SW480 (cell line): Measurements from ENCODE around the gene TRAF7.
"Not testable (repeated sequence)": the region's sequence is repeated elsewhere in the genome, so short reads cannot be mapped to it uniquely, and the experiment has no call there.

Experiments used
- DNase-seq: peaks from one replicate; pipeline ENCODE4 v3.0.0-alpha.2; 2016; ENCODE audit warnings: low spot score

Gene TRAF7

DNA sequence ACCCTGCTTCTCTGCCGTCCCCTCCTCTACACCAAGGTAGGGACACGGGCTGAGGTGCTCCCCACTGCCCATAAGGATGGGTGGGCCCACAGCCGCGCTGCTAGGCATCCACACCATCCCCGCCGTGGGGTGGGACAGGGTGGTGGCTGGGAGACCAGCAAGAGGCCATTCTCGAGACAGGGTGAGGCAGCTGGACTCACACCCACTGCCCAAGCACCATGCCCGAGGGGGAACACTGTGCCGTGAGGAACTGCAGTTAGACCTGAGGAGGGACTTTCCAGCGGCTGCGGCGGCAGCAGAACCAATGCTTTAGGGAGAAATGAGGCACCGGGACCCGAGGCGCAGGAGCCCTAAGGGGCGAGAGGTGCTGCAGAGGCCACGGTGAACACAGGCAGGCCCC lies 33.2 kb upstream of the TRAF7 start:
- no peak for DNase-seq

- not testable (repeated sequence) for DNase-seq
Observed at GRCh38 chr16:2122934-2123683, 32.5 kb upstream of the TRAF7 start.

DNA sequence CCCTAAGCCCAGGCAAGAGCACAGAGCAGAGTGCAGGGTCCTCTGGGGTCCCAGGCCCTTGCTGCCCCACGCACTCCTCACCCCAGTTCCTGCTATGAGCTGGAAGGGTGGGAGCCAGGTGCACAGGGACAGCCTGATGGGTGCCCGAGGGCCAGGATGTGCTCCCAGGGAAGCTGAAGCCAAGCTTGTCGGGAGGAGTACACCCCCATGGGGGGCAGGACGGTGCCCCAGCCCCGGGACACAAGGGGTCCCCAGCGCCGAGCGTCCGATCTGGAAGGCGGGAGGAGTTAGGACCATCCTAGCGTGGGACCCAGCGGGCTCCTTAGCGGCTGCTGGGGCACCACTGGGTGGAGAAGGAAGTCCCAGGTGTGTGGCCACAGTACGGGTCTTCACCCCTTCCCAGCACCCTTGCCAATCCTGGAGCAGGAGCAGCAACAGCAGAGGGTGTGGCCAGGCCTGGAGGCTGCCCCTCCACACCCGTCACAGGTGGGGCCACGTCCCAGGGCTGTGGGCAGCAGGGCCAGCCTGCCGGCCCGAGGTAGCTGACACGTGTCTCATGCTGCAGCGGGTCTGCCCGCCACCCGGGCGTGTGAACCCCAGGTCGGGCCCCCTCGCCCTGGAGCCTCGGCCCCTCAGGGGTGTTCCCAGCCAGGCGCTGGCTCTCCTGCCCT lies 31.7 kb upstream of the TRAF7 start:
- not testable (repeated sequence) for DNase-seq

GRCh38 chr16:2124377-2124693 lies 31.2 kb upstream of the TRAF7 start:
- not testable (repeated sequence) for DNase-seq

DNA sequence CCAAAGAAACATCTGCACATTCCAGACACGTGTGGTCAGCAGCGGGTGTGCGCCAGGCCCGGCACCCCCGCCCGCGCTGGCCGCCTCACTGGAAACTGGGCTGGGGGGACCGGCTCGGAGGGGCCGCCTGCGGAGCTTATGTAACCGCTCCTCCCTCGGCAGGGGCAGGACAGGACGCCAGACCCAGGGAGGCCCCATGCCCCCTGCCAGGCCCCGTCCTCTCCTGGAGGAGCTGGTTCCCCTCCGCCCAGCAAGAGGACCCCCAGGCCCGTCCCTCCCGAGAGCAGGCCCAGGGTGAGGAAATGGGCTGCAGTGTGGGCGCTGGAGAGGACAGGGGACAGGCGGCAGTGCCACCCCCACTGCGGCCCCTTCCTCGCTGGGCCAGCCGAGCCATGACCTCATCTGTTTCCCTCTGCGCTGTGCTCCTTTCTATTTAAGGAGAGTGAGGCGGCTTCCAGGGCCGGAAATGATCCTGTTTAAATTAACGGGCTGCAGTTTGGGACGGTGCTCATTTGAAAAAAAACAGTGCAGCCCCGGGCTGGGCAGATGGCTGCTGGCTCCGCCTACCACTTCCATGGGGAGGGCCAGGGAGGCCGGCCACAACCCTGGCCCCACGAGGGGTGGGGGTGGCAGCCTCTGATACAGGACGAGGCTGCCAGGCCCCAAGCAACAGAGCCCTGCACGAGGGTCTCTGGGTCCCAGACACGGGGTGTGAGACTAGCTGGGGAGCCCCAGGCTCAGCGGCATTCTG lies 30.7 kb upstream of the TRAF7 start:
- DNase-seq = not testable (repeated sequence)

- not testable (repeated sequence) for DNase-seq
Observed at GRCh38 chr16:2125609-2126008, 30.0 kb upstream of the TRAF7 start.

DNA sequence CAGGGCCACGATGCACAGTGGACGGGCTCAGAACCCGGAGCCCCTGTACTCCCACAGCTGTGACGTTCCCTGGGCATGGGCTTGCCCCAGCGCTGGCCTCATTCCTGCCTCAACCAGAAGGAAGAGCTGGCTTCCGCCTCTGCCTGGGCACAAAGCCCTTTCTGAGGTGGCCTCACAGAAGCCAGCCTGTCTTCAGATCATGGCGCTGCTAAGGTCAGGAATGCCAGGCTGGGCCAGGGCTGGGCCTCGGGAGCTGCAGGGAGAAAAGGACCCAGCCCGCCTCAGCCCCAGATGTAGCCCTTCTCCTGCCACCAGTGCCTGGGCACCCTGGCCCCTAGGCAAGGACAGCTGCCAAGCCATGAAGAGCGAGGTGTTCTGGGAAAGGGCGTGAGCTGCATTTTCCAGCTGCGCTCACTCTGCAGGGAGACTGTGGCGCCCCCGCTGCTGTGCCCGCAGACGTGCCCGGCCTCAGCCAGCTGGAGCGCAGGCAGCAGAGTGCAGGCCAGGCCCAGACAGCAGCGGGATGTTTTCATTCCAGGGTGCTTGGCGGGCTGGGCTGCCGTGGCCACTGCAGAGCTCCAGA lies 29.3 kb upstream of the TRAF7 start:
- DNase-seq = not testable (repeated sequence)

GRCh38 chr16:2126928-2127556 lies 28.5 kb upstream of the TRAF7 start:
- not testable (repeated sequence) for DNase-seq

DNA sequence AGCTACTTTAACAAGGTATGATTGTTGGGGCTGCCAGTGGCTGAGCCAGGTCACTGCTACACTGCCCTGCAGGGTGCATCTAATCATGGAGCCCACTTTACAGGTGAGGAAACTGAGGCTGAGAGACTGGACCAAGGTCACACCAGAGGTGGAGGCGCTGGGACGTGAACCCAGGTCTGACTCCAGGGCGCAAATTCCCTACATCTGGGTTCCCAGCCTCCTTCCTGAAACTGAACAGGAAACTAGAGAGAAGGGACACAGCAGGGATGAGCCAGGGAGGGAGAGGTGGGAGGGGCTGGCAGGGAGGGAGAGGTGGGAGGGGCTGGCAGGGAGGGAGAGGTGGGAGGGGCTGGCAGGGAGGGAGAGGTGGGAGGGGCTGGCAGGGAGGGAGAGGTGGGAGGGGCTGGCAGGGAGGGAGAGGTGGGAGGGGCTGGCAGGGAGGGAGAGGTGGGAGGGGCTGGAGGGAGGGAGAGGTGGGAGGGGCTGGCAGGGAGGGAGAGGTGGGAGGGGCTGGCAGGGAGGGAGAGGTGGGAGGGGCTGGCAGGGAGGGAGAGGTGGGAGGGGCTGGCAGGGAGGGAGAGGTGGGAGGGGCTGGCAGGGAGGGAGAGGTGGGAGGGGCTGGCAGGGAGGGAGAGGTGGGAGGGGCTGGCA lies 27.8 kb upstream of the TRAF7 start:
- DNase-seq = peak; percentile 43

- not testable (repeated sequence) for DNase-seq
Observed at GRCh38 chr16:2129251-2129650, 26.3 kb upstream of the TRAF7 start.

GRCh38 chr16:2129890-2130447 lies 25.6 kb upstream of the TRAF7 start:
- DNase-seq = not testable (repeated sequence)

DNA sequence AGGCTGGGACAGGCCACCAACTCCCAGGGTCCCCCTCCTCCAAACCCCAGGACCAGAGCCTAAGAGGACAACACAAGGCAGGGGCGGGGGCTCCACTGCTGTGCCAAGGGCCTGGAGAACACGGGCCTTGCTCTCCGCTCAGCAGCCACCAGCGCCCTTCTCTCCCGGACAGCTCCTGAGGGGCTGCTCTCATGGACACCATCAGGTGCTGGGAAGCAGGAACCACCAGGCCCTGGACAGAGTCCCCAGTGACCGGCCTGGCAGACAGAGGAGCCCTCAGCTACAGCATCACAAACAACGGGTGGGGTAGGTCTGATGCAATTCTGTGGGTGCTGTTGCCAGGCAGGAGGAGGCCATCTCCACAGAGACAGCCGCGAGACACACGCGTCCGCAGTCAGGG lies 21.8 kb upstream of the TRAF7 start:
- DNase-seq = not testable (repeated sequence)

- not testable (repeated sequence) for DNase-seq
Observed at GRCh38 chr16:2135071-2135470, 20.5 kb upstream of the TRAF7 start.

GRCh38 chr16:2135770-2136490 lies 19.7 kb upstream of the TRAF7 start, which contains the start of gene PKD1:
TSS of gene PKD1 (minus strand) at chr16:2135898. CDS start at chr16:2135689, 209 bp downstream.
- peak; percentile 77 for DNase-seq

DNA sequence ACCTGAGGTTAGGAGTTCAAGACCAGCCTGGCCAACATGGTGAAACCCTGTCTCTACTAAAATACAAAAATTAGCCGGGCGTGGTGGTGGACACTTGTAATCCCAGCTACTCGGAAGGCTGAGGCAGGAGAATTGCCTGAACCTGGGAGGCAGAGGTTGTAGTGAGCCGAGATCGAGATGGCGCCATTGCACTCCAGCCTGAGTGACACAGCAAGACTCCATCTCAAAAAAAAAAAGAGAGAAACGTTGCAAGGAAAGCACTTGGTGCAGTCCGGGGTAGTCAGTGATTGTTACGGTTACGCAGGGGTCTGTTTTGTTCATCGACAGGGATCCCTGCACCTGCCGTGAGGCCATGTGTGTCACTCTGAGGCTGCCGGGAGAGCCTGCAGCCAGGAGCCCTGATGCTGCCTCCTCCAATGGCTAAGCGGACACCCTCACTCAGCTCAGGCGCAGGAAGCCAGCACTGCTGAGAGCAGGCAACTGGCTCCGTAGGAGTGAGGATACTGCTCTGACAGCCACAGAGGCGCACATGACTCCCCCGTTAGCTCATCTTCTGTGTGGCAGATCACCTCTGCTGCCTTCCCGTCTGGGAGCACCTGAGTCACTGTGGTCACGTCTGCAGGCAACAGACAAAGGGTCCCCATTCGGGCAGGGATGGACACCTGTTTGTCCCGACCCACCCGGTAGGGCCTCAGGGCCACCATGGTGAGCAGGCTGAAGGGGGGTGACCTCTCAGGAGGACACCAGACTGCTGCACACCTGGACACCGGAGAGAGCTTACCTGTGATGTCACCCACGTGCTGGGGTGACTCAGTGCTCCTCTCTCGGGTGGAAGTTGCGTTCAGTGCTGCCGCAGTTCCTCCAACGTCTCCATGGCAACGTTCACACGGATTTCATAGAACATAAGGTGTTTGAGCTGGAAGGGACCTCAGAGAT lies 12.4 kb upstream of the TRAF7 start:
- DNase-seq = peak; percentile 44

DNA sequence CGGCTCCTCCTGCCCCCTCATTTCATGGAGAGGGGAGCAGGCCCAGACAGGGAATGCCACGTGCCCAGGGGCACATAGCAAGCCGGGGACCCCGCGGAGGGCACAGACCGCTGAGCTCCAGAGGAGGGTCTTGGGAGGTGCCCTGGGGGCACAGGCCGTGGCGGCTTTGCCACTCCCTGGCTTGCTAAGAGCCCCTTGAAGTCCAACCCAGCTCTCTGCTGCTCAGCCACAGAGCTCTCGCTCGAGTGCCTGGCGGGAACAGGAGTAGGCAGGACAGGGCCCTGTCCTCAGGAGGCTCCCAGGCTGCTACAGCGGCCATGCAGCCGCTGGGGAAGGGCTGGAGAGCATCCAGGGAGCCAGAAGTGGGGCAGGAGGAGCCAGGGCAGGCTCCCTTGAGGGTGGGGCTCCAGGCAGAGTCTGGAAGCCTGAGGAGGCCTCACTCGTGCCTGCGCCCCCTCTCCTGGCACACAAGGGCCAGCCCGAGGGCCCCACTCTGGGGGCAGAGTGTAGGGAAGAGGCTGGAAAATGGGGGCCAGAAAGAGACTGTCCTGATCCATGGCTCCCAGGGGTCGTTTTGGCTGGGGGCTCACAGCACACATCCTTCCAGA lies 11.6 kb upstream of the TRAF7 start:
- DNase-seq = no peak

GRCh38 chr16:2145843-2146242 lies 9.7 kb upstream of the TRAF7 start:
- DNase-seq = no peak

DNA sequence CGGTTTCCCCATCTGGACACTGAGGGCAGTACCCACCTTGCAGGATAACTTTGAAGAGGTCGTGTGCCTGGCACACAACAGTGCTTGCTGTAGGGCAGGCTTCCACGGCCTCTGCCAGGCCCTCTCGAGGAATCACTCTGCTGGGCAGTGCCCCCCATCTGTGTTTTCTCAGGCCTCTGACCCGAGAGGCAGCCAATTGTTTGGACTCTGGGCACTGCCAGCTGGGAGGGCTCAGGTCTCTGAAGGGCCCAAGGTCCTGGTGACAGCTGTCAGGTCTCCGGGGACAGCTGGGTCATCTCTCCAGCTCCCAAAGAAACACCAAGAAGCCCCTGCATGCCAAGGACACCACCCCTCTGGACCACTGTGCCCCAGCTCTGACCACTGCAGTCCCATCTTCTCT lies 8.2 kb upstream of the TRAF7 start:
- DNase-seq = no peak
